ENCODE measurements around the gene TICAM2. TPM values are rescaled to one million over a fixed set of nuclear protein-coding genes. Genes with fewer than 3 reads are reported as not detected.

TICAM2 gene
- total RNA-seq, 1 experiment from 2014 or later = 2.1 TPM

DNA sequence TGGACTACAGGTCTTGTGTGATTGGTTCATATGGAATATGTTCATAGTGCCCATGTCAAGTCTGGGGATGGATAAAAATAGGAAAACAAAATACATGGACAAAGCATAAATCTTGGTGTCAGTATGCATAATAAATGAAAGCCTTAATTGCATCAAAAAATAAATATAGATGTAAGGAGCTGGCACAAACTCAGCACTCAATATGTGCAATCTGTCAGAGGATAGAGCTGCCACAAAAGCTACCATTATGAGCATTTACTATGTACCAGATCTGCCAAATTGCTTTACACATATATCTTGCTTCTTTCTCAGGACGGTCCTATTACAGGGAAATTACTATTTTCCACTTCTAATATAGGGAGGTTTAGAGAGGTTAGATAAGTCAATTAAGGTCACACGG, 41.8 kb upstream of the TICAM2 start:
- BruUV-seq (replicated peaks) = no TSS peak
- Mint-ChIP-seq H3K9me3 (ENCODE audit: low read depth, unreplicated experiment) (no peaks in the 10 kb centered on the region), H3K27me3 (ENCODE audit: unreplicated experiment) (peaks cover 26% of the 10 kb centered on the region), H3K4me1 (ENCODE audit: low read depth, unreplicated experiment) (no peaks in the 10 kb centered on the region), H3K36me3 (ENCODE audit: insufficient read depth, unreplicated experiment) (no peaks in the 10 kb centered on the region), H3K4me3 (ENCODE audit: low read depth, unreplicated experiment) (no peak overlapping the region), H3K27ac (ENCODE audit: unreplicated experiment) (no peak overlapping the region)
- intact Hi-C loops (cut with micrococcal nuclease; ENCODE audit: unreplicated experiment) = no loop called here
- DNase-seq = no peak
- TF ChIP-seq, protein P1, sequence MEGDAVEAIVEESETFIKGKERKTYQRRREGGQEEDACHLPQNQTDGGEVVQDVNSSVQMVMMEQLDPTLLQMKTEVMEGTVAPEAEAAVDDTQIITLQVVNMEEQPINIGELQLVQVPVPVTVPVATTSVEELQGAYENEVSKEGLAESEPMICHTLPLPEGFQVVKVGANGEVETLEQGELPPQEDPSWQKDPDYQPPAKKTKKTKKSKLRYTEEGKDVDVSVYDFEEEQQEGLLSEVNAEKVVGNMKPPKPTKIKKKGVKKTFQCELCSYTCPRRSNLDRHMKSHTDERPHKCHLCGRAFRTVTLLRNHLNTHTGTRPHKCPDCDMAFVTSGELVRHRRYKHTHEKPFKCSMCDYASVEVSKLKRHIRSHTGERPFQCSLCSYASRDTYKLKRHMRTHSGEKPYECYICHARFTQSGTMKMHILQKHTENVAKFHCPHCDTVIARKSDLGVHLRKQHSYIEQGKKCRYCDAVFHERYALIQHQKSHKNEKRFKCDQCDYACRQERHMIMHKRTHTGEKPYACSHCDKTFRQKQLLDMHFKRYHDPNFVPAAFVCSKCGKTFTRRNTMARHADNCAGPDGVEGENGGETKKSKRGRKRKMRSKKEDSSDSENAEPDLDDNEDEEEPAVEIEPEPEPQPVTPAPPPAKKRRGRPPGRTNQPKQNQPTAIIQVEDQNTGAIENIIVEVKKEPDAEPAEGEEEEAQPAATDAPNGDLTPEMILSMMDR (IDR thresholded peaks at IDR 0.05; ENCODE audit: unreplicated experiment) = no peak
- CTCF ChIA-PET = interaction anchor here (0.8 kb wide), 1 partner anchor 8 kb away, joined by 3 read pairs; no protein-coding TSS in a partner anchor

DNA sequence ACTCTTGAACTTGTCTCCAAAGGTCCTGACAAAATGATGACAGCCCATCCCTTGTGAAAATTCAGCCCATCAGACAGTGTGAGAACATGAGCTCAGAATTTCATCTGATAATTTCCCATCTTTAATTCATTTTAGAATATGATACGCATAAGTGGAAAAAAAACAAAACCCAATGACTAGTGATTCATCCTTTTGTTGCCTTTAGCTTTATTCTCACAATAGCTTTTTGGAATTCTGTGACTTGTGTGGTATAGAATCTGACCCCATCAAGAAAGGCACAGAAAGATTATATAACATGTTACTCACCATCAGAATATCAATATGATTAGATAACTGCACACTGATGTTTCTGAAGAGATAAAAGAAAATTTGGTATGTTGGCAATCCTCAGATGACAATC, 39.7 kb upstream of the TICAM2 start:
- H3K27me3 Mint-ChIP-seq (ENCODE audit: unreplicated experiment) = peaks cover 26% of the 10 kb centered on the region
- H3K36me3 Mint-ChIP-seq (ENCODE audit: insufficient read depth, unreplicated experiment) = no peaks in the 10 kb centered on the region
- no peaks in the 10 kb centered on the region for H3K9me3 Mint-ChIP-seq (ENCODE audit: low read depth, unreplicated experiment)
- CTCF ChIA-PET = no interaction called here
- TF ChIP-seq, protein P1 (IDR thresholded peaks at IDR 0.05; ENCODE audit: unreplicated experiment) = no peak
- H3K27ac Mint-ChIP-seq (ENCODE audit: unreplicated experiment) = no peak overlapping the region
- intact Hi-C loops (cut with micrococcal nuclease; ENCODE audit: unreplicated experiment) = no loop called here
- H3K4me1 Mint-ChIP-seq (ENCODE audit: low read depth, unreplicated experiment) = no peaks in the 10 kb centered on the region
- no peak for DNase-seq
- no peak overlapping the region for H3K4me3 Mint-ChIP-seq (ENCODE audit: low read depth, unreplicated experiment)
- BruUV-seq (replicated peaks) = no TSS peak

DNA sequence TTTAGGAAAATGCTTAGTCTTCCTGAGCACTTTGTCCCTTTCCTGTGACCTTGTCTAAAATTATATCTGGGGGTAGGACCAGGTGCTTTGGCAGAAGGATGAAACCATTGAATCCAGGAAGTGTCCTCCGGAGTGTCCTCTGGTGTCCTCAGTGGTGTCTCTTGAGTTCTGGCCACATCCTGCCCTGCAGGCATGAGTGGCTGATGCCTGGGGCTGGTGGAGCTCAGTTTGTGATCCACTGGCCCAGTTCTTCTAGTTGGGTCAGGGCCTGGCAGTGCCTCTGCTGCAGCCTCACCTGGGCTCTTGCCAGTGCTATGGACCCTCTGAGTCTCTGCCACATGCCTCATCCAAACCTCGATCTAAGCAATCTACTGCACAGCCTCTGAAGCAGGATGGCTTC, 38.0 kb upstream of the TICAM2 start:
- TF ChIP-seq, protein P1 (IDR thresholded peaks at IDR 0.05; ENCODE audit: unreplicated experiment) = no peak
- Mint-ChIP-seq H3K4me3 (ENCODE audit: low read depth, unreplicated experiment) (no peak overlapping the region), H3K9me3 (ENCODE audit: low read depth, unreplicated experiment) (no peaks in the 10 kb centered on the region), H3K27ac (ENCODE audit: unreplicated experiment) (no peak overlapping the region), H3K27me3 (ENCODE audit: unreplicated experiment) (peaks cover 14% of the 10 kb centered on the region), H3K4me1 (ENCODE audit: low read depth, unreplicated experiment) (no peaks in the 10 kb centered on the region), H3K36me3 (ENCODE audit: insufficient read depth, unreplicated experiment) (no peaks in the 10 kb centered on the region)
- BruUV-seq (replicated peaks) = no TSS peak
- CTCF ChIA-PET = no interaction called here
- DNase-seq = no peak
- intact Hi-C loops (cut with micrococcal nuclease; ENCODE audit: unreplicated experiment) = no loop called here

DNA sequence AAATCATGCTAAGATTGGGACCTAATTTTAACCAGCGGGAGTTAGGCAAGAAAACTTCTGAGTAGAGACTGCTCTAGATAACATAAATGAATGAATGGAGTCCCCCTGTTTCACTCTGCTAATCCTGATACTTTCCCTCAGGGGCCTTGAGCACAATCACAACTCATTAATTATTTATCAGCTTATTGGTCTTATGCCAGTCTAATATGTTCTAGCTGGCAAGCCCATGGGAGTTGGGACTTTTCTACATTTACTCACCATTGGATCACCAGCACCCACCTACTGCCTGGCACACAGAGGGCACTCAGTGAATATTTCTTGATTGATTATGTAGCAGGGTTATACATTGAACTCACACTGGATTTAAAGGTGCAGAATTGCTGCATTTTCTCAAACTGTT, 37.1 kb upstream of the TICAM2 start:
- Mint-ChIP-seq H3K4me3 (ENCODE audit: low read depth, unreplicated experiment) (no peak overlapping the region), H3K27ac (ENCODE audit: unreplicated experiment) (no peak overlapping the region), H3K4me1 (ENCODE audit: low read depth, unreplicated experiment) (no peaks in the 10 kb centered on the region), H3K27me3 (ENCODE audit: unreplicated experiment) (peaks cover 5% of the 10 kb centered on the region), H3K9me3 (ENCODE audit: low read depth, unreplicated experiment) (no peaks in the 10 kb centered on the region), H3K36me3 (ENCODE audit: insufficient read depth, unreplicated experiment) (no peaks in the 10 kb centered on the region)
- no peak for DNase-seq
- CTCF ChIA-PET = no interaction called here
- intact Hi-C loops (cut with micrococcal nuclease; ENCODE audit: unreplicated experiment) = no loop called here
- TF ChIP-seq, protein P1 (IDR thresholded peaks at IDR 0.05; ENCODE audit: unreplicated experiment) = no peak
- no TSS peak for BruUV-seq (replicated peaks)
